AG04449 (cell line): ENCODE results near the gene PCK2.

ENCODE experiments used
- CTCF ChIA-PET: fragments of 350-600 bp; formaldehyde crosslinking; extraction: SDS; loops from one replicate; lab custom pipeline; 2021; ENCODE audit warnings: antibody characterized with exemption; lab: Yijun Ruan, JAX
- POLR2A ChIA-PET: fragments of 400-600, 350-600 bp; formaldehyde crosslinking; extraction: SDS; loops from one replicate; lab custom pipeline; 2020; ENCODE audit warnings: antibody characterized with exemption, inconsistent platforms; lab: Yijun Ruan, JAX
- DNase-seq: peaks from one replicate; pipeline ENCODE4 v3.0.0-alpha.2; 2010; ENCODE audit warnings: low read depth, low spot score
- H3K4me3 ChIP-seq: 2 replicates; pipeline ENCODE4 v1.5.1; 2011; ENCODE audit warnings: low read depth, mild to moderate bottlenecking, control low read depth, low read length
- TF ChIP-seq, protein P1 (sequence below): IDR thresholded peaks from one replicate; pipeline ENCODE4 v1.5.1; 2011; ENCODE audit warnings: mild to moderate bottlenecking, moderate library complexity, low read length, control low read depth, inconsistent platforms; ENCODE audit not compliant: insufficient read depth; ENCODE audit errors: missing control alignments

The PCK2 gene

DNA sequence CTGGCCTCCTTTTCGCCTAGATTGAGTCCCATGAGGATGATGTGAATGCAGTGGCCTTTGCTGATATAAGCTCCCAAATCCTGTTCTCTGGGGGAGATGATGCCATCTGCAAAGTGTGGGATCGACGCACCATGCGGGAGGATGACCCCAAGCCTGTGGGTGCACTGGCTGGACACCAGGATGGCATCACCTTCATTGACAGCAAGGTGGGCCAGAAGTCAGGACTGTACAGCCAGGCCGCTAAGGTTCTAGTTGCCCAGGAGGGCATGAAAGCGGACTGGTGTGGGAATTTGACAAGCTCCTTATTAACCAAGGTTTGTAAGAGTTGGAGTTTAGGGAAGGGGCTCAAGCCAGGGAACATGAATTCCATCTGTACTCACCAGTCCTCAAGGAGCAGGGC lies 25.6 kb downstream of the PCK2 start:
- CTCF ChIA-PET: interaction anchor here (0.9 to 1.2 kb wide), 2 partner anchors 41 to 189 kb away, joined by 3 read pairs; partner anchors contain the start of gene IRF9
- TF ChIP-seq, protein P1, sequence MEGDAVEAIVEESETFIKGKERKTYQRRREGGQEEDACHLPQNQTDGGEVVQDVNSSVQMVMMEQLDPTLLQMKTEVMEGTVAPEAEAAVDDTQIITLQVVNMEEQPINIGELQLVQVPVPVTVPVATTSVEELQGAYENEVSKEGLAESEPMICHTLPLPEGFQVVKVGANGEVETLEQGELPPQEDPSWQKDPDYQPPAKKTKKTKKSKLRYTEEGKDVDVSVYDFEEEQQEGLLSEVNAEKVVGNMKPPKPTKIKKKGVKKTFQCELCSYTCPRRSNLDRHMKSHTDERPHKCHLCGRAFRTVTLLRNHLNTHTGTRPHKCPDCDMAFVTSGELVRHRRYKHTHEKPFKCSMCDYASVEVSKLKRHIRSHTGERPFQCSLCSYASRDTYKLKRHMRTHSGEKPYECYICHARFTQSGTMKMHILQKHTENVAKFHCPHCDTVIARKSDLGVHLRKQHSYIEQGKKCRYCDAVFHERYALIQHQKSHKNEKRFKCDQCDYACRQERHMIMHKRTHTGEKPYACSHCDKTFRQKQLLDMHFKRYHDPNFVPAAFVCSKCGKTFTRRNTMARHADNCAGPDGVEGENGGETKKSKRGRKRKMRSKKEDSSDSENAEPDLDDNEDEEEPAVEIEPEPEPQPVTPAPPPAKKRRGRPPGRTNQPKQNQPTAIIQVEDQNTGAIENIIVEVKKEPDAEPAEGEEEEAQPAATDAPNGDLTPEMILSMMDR: no peak
- DNase-seq: no peak
- POLR2A ChIA-PET: no interaction called here
- H3K4me3 ChIP-seq: no peak overlapping the region

DNA sequence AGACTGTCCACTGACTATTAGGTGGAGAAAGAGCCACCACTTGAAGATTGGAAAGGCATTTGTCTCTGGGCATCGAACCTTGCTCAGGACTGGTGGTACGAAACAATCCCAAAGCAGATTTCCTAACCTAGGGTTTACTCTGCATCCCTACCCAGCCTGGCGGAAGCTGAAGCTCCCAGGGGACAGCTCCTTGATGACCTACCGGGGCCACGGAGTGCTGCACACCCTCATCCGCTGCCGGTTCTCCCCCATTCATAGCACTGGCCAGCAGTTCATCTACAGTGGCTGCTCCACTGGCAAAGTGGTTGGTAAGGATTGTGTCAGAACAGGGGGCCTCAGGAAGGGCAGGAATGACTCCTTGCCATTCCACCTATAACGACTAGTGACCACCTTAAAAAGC lies 27.1 kb downstream of the PCK2 start:
- ChIA-PET CTCF (interaction anchor here (1.4 to 1.7 kb wide), 2 partner anchors 40 to 62 kb away, joined by 4 to 5 read pairs; partner anchors contain the start of gene IRF9), POLR2A (no interaction called here)

DNA sequence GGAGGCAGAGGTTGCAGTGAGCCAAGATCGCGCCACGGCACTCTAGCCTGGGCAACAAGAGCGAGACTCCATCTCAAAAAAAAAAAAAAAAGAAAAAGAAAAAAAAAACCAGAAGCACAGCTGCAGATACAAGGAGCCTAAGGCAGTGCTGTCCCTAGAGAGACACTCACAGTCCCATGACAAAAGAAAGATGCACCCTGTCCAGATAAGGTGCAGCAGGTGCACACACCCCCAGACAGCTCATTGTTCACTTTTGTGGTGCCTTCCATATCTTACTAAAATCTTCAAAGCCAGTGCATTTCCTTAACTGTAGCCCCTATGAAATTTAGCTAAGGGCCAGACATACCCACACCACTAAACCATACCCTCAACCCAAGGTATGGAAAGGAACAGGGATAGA lies 28.3 kb downstream of the PCK2 start:
- POLR2A ChIA-PET: interaction anchor here (1.8 kb wide), 1 partner anchor 24 kb away, joined by 5 read pairs; the partner anchor contains the start of genes PSME2 and RNF31
- H3K4me3 ChIP-seq: no peak overlapping the region
- DNase-seq: no peak
- TF ChIP-seq, protein P1: no peak
- CTCF ChIA-PET: interaction anchor here (1.2 to 1.7 kb wide), 3 partner anchors 16 to 64 kb away, joined by 3 to 5 read pairs (median 4); partner anchors contain the start of gene IRF9

More for the DNA sequence above, 27.1 kb downstream of the PCK2 start:
- TF ChIP-seq, protein P1: no peak
- DNase-seq: no peak
- no peak overlapping the region for H3K4me3 ChIP-seq

DNA sequence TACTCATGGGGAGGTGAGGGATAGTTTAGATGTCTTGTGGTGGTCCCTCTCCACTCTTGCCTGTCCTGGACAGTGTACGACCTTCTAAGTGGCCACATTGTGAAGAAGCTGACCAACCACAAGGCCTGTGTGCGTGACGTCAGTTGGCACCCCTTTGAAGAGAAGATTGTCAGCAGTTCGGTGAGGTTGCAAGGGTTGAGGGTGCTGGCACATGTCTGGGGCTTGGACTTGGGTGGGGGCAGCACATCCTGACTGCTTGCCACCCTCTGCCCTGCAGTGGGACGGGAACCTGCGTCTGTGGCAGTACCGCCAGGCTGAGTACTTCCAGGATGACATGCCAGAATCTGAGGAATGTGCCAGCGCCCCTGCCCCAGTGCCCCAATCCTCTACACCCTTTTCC lies 28.8 kb downstream of the PCK2 start:
- DNase-seq: no peak
- no peak overlapping the region for H3K4me3 ChIP-seq
- TF ChIP-seq, protein P1: no peak
- POLR2A ChIA-PET: interaction anchor here (1.8 kb wide), 1 partner anchor 24 kb away, joined by 5 read pairs; the partner anchor contains the start of genes PSME2 and RNF31
- CTCF ChIA-PET: interaction anchor here (1.0 to 1.7 kb wide), 4 partner anchors 14 to 38 kb away, joined by 3 to 5 read pairs (median 4); partner anchors contain the start of genes EMC9 and IRF9

DNA sequence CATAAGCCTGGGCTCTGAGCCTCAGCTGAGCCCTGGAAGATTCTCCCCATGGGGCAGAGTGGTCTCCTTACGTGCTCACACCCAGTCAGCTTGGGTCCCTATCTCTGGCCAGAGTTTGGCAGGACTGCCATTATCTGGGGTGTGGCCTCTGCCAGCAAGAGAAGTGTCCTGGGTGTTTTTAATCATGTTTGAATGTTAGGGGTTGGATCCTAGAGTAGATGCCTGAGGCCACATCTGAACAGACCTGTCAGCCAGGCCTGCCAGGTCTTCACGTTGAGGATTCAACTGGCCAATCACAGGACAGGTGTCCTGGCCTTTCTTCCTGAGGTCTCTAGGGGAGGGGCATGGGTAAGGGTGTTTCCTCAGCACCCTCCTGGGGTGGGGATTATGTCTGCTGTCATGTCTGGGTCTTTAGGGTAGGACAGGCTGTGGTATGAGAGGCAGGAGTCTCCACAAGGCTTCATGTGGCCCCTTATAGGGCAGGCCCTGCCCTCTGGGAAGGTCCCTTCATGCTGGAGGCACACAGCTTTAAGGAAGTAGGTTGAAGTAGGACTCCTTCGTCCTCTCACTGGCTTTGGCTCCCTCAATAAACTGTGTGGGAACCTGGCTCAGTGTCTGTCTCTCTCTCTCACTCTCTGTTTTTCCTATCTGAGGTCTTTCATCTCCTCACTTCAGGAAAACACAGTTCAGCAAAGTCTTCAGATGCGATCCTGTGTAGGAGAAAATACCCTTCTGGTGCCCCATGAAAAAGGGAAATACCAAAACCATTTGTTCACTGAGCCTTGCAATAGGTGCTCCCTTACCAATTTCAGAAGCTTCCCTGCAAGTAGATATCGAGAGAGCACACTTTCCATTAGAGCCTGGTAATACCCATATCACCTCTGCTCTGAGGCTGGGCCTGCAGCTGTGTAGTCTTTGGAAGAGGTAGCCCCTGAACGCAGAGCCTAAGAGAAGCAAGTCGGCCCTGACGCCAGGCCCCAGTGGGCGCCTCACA lies 29.6 kb downstream of the PCK2 start:
- DNase-seq: no peak
- CTCF ChIA-PET: interaction anchor here (0.8 to 1.5 kb wide), 4 partner anchors 15 to 66 kb away, joined by 3 to 5 read pairs (median 4); partner anchors contain the start of gene EMC9
- TF ChIP-seq, protein P1: no peak
- no peak overlapping the region for H3K4me3 ChIP-seq
- POLR2A ChIA-PET: interaction anchor here (1.8 kb wide), 1 partner anchor 23 kb away, joined by 5 read pairs; the partner anchor contains the start of genes PSME2 and RNF31
